GM12875 (cell line): ENCODE data around the gene TNPO2.

Experiments
- H3K4me3 ChIP-seq: one replicate; pipeline ENCODE4 v1.5.1; 2011; ENCODE audit warnings: low read depth, low read length, control low read depth
- TF ChIP-seq, protein P1 (sequence below): IDR thresholded peaks from 2 replicates; pipeline ENCODE4 v1.5.1; 2011; ENCODE audit warnings: low read depth, mild to moderate bottlenecking, control low read depth, inconsistent platforms, low read length, moderate library complexity, borderline replicate concordance; ENCODE audit not compliant: insufficient read depth

Gene TNPO2

DNA sequence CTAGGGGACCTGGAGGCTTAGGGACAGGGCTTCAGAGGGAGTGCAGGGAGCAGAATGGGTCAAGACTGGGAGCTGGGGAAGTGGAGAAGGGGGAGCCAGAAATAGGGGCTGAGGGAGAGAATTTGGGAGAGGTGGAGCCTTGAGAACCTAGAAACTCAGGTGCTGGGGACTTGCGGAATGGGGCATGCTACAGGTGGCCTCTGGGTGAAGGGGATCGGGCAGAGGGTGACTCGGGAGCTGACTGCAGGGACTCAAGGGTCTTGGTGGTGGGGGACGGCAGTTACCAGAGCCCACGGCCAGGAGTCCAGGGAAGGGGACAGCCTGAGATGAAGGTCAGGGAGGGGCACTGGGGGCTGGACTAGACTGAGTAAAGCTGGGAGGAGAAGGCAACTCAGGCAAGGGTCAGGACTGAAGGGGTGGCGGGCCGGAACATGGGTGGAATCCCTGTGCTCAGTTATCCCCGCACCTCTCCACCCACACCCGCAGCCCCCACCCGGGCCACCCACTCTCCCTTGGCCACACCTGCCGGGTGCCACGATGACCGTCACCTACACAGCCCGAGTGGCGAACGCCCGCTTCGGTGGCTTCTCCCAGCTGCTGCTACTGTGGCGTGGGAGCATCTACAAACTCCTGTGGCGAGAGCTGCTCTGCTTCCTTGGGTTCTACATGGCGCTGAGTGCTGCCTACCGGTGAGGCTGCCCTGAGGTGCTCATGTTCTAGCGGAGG, 28.5 kb upstream of the TNPO2 start:
- TF ChIP-seq, protein P1, sequence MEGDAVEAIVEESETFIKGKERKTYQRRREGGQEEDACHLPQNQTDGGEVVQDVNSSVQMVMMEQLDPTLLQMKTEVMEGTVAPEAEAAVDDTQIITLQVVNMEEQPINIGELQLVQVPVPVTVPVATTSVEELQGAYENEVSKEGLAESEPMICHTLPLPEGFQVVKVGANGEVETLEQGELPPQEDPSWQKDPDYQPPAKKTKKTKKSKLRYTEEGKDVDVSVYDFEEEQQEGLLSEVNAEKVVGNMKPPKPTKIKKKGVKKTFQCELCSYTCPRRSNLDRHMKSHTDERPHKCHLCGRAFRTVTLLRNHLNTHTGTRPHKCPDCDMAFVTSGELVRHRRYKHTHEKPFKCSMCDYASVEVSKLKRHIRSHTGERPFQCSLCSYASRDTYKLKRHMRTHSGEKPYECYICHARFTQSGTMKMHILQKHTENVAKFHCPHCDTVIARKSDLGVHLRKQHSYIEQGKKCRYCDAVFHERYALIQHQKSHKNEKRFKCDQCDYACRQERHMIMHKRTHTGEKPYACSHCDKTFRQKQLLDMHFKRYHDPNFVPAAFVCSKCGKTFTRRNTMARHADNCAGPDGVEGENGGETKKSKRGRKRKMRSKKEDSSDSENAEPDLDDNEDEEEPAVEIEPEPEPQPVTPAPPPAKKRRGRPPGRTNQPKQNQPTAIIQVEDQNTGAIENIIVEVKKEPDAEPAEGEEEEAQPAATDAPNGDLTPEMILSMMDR, result no peak
- H3K4me3 ChIP-seq, result no peak overlapping the region

GRCh38 chr19:12751635-12752034, 27.9 kb upstream of the TNPO2 start, which contains the start of gene BEST2:
Gene BEST2, plus strand, starts transcription at chr19:12751791. Its CDS starts 802 bp downstream, at chr19:12752593.
- H3K4me3 ChIP-seq, result no peak within 1 kb of the TSS
- TF ChIP-seq, protein P1, result no peak

DNA sequence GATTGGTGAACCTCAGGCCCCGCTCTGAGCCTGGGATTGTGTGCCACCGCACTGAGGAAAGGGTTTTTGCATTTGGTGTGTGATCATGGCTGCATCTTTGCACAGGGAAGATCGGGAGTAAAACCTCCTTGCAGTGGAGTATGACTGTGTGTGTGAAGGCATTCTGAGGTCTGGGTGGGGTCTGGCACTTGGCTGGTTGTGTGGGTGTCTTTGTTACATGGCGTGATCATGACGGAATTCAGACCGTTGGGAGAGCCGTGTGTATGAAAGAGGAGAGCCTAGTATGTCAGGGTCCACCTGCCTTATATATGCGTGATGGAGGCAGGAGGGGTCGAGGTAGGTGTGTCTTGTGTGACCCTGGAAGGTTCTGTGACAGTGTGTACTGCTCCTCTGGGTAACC, 27.1 kb upstream of the TNPO2 start:
- H3K4me3 ChIP-seq, result no peak overlapping the region
- TF ChIP-seq, protein P1, result no peak

DNA sequence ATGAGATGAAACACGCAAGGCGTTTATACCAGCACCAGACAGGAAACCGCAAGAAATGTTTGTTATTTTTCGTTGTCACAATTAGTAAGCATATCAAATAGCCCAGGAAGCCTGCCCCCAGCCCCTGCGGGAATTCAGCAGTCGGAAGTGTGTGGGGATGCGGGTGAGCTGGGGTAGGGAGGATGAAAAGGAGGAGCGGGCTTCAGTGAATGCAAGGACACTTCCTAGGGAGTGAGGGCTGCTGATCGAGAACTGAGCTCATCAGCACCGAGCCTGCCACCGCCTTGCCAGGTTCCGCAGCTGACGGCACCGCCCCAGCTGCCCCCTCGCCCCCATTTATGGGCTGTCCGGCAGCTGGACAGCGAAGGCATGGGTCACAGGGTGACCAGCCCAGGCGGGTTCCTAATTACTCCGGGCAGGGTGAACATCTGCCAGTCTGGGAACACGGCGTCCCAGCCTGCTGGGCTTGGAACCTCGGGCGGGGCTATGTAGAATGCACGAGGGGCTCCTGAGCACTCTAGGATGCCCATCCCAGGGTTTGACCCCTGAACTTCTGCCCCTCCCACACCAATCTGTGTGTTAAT, 26.3 kb upstream of the TNPO2 start:
- TF ChIP-seq, protein P1, result no peak
- H3K4me3 ChIP-seq, result no peak overlapping the region

DNA sequence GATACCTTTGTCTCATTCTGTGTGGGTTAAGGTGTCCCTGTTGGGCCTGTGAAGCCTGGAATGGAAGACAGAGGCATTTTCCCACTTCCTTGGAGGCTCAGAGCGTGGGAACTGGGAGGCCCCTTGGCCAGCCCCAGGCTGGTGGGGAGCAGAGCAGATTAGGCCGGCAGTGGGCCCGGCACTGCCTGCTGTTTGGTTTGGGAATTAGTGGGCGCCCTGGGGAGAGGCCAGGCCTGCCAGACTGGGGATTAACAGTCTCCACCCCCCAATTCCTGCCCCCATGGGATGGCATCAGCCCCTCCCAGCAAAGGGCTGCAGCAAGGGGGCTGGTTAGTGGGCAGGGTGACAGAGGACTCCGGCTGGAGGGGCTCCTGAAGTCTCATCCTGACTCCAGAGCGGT, 24.8 kb upstream of the TNPO2 start:
- no peak overlapping the region for H3K4me3 ChIP-seq
- TF ChIP-seq, protein P1, result no peak

DNA sequence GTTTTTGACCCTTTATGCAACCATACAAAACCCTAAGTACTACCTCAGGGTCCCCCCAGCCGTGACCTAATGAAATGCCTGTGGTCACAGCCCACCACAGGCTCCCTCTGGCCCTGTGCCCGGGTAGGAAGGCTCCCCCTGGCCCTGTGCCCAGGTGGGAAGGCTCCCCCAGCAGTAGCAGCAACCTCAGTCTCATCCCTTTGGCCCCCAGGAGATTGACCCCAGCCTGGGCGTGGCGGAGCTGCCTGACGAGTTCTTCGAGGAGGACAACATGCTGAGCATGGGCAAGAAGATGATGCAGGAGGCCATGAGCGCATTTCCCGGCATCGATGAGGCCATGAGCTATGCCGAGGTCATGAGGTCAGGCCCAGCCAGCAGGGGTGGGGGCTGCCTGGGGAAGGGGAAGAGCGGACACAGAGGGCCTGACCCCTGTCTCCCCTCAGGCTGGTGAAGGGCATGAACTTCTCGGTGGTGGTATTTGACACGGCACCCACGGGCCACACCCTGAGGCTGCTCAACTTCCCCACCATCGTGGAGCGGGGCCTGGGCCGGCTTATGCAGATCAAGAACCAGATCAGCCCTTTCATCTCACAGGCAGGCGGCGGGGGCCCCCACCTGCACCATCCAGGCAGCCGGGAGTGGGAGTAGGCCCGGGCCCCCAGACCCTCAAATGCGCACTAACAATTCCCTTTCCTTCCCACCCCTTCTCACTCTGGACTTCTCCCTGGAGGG, 21.6 kb upstream of the TNPO2 start:
- TF ChIP-seq, protein P1, result no peak
- no peak overlapping the region for H3K4me3 ChIP-seq
